ENCODE results near the gene WRAP53.
"Not testable (repeated sequence)": the region's sequence is repeated elsewhere in the genome, so short reads cannot be mapped to it uniquely, and the experiment has no call there.

Gene WRAP53

GRCh38 chr17:7687908-7688807 is at the start of gene WRAP53:
Gene WRAP53 (plus strand): TSS chr17:7688477. CDS start chr17:7688649, 172 bp downstream.
- TF ChIP-seq CTCF (IDR thresholded peaks at IDR 0.05; ENCODE audit: extremely low read depth, missing control alignments), result peak; percentile 98
- DNase-seq (ENCODE audit: low spot score), result peak; percentile 92

GRCh38 chr17:7640783-7641182 is 47.5 kb upstream of the WRAP53 start:
- no peak for TF ChIP-seq CTCF (IDR thresholded peaks at IDR 0.05; ENCODE audit: extremely low read depth, missing control alignments)
- no peak for DNase-seq (ENCODE audit: low spot score)

- not testable (repeated sequence) for DNase-seq (ENCODE audit: low spot score)
Observed at GRCh38 chr17:7641635-7642034, 46.6 kb upstream of the WRAP53 start.

- TF ChIP-seq CTCF (IDR thresholded peaks at IDR 0.05; ENCODE audit: extremely low read depth, missing control alignments), result no peak
Observed at GRCh38 chr17:7644775-7645174, 43.5 kb upstream of the WRAP53 start.

GRCh38 chr17:7646457-7646856 is 41.8 kb upstream of the WRAP53 start:
- DNase-seq (ENCODE audit: low spot score), result no peak
- TF ChIP-seq CTCF (IDR thresholded peaks at IDR 0.05; ENCODE audit: extremely low read depth, missing control alignments), result no peak

More at GRCh38 chr17:7644775-7645174, 43.5 kb upstream of the WRAP53 start:
- no peak for DNase-seq (ENCODE audit: low spot score)

- TF ChIP-seq CTCF (IDR thresholded peaks at IDR 0.05; ENCODE audit: extremely low read depth, missing control alignments), result no peak
- DNase-seq (ENCODE audit: low spot score), result no peak
Observed at GRCh38 chr17:7647018-7647417, 41.3 kb upstream of the WRAP53 start.

GRCh38 chr17:7650509-7651096 is 37.7 kb upstream of the WRAP53 start, which contains the start of gene ATP1B2:
Gene ATP1B2 (plus strand): TSS chr17:7650926. CDS start chr17:7651519, 593 bp downstream.
- DNase-seq (ENCODE audit: low spot score), result peak; percentile 89
- no peak for TF ChIP-seq CTCF (IDR thresholded peaks at IDR 0.05; ENCODE audit: extremely low read depth, missing control alignments)

All from GM20000 (cell line).